T47D (cell line): ENCODE results near the gene ARHGEF12.

Experiments used
- DNase-seq, 2 experiments: peaks; one replicate each; pipeline versions ENCODE4 v3.0.0 to v3.0.0-alpha.2; 2011 to 2012; ENCODE audit warnings: low read depth in 1 of 2, low spot score in 1 of 2
- JUND ChIP-seq: IDR thresholded peaks from 2 replicates; pipeline ENCODE4 v1.6.1; 2012; ENCODE audit warnings: low read depth
- in situ Hi-C: cut with HindIII; loops from 2 replicates; pipeline ENCODE4 v1.10.0; 2016; ENCODE audit warnings: low sequenced_read_pairs, low pct_unique_long_range_greater_than_20kb

Gene ARHGEF12

GRCh38 chr11:120335908-120336640, at the start of gene ARHGEF12:
Gene ARHGEF12 (plus strand): TSS chr11:120336413. CDS start chr11:120337244, 831 bp downstream.
- in situ Hi-C loops = no loop called here
- no peak for TF ChIP-seq JUND

GRCh38 chr11:120288021-120288420, 48.2 kb upstream of the ARHGEF12 start:
- DNase-seq = no peak
- TF ChIP-seq JUND = no peak
- in situ Hi-C loops = no loop called here

More at GRCh38 chr11:120335908-120336640, at the start of gene ARHGEF12:
- DNase-seq = peak; percentile 95 to 99

- no peak for DNase-seq
- TF ChIP-seq JUND = no peak
- in situ Hi-C loops = no loop called here
These were observed 46.8 kb upstream of the ARHGEF12 start for GRCh38 chr11:120289426-120289825.

- no peak for DNase-seq
- TF ChIP-seq JUND = no peak
- in situ Hi-C loops = no loop called here
These were observed 45.3 kb upstream of the ARHGEF12 start for GRCh38 chr11:120290956-120291355.

GRCh38 chr11:120293038-120293800, 43.0 kb upstream of the ARHGEF12 start:
- DNase-seq = no peak
- in situ Hi-C loops = no loop called here
- TF ChIP-seq JUND = no peak

GRCh38 chr11:120294096-120294495, 42.1 kb upstream of the ARHGEF12 start:
- no peak for DNase-seq
- in situ Hi-C loops = no loop called here
- no peak for TF ChIP-seq JUND

- in situ Hi-C loops = no loop called here
- no peak for DNase-seq
- TF ChIP-seq JUND = no peak
These were observed 41.1 kb upstream of the ARHGEF12 start for GRCh38 chr11:120295099-120295498.

GRCh38 chr11:120296554-120296953, 39.7 kb upstream of the ARHGEF12 start:
- no peak for TF ChIP-seq JUND
- DNase-seq = no peak
- in situ Hi-C loops = no loop called here

- TF ChIP-seq JUND = no peak
- no peak for DNase-seq
- in situ Hi-C loops = no loop called here
These were observed 37.8 kb upstream of the ARHGEF12 start for GRCh38 chr11:120298461-120298860.

- in situ Hi-C loops = no loop called here
- DNase-seq = peak; percentile 80 to 98
These were observed 34.0 kb upstream of the ARHGEF12 start for GRCh38 chr11:120302001-120302805.

GRCh38 chr11:120303004-120303637, 33.1 kb upstream of the ARHGEF12 start:
- TF ChIP-seq JUND = no peak
- DNase-seq = peak in 1 of 2 experiments; percentile 89
- in situ Hi-C loops = no loop called here

More at GRCh38 chr11:120302001-120302805, 34.0 kb upstream of the ARHGEF12 start:
- no peak; the same call in 1 of the 2 replicates for TF ChIP-seq JUND

GRCh38 chr11:120304526-120304925, 31.7 kb upstream of the ARHGEF12 start:
- in situ Hi-C loops = no loop called here
- peak in 1 of 2 experiments; percentile 60 for DNase-seq
- TF ChIP-seq JUND = no peak
